Measurements from ENCODE around the gene CDKAL1.

- TF ChIP-seq CTCF (IDR thresholded peaks at IDR 0.05): no peak
- TF ChIP-seq EZH2 (IDR thresholded peaks at IDR 0.05): no peak
These were observed 366.3 kb downstream of the CDKAL1 start for GRCh38 chr6:20900389-20901160.

All from neural progenitor cell (in vitro differentiated cells).